MM.1S (cell line): ENCODE data around the gene SYNDIG1.

ENCODE experiments used
- DNase-seq: peaks from one replicate; pipeline ENCODE4 v3.0.0-alpha.2; 2015
- H2AFZ ChIP-seq: fragments of 300-600 bp; sonication (generic); 2 replicates; pipeline ENCODE4 v1.6.0; 2016; ENCODE audit warnings: antibody characterized with exemption, low read length
- H3F3A ChIP-seq: fragments of 300-600 bp; sonication (generic); 2 replicates; pipeline ENCODE4 v1.6.1; 2016; ENCODE audit warnings: mild to moderate bottlenecking, antibody characterized with exemption, low read length, moderate library complexity, mixed read lengths; ENCODE audit not compliant: insufficient read depth
- H3K27ac ChIP-seq: fragments of 300-600 bp; sonication (generic); 2 replicates; pipeline ENCODE4 v1.5.1; 2016; ENCODE audit warnings: mild to moderate bottlenecking, low read length
- H3K27me3 ChIP-seq: fragments of 300-600 bp; sonication (generic); replicated peaks from 2 replicates; pipeline ENCODE4 v1.6.0; 2016; ENCODE audit warnings: low read length; ENCODE audit not compliant: insufficient read depth
- H3K36me3 ChIP-seq: fragments of 300-600 bp; sonication (generic); replicated peaks from 2 replicates; pipeline ENCODE4 v1.6.1; 2016; ENCODE audit warnings: mild to moderate bottlenecking, low read length, mixed read lengths; ENCODE audit not compliant: insufficient read depth
- H3K4me1 ChIP-seq: fragments of 300-600 bp; sonication (generic); 2 replicates; pipeline ENCODE4 v1.6.1; 2016; ENCODE audit warnings: low read length, mixed read lengths
- H3K4me2 ChIP-seq: fragments of 300-600 bp; sonication (generic); 2 replicates; pipeline ENCODE4 v1.6.0; 2016; ENCODE audit warnings: low read depth, low read length
- H3K4me3 ChIP-seq: fragments of 300-600 bp; sonication (generic); 2 replicates; pipeline ENCODE4 v1.5.1; 2016; ENCODE audit warnings: low read length, mixed read lengths
- H3K79me2 ChIP-seq: fragments of 300-600 bp; sonication (generic); 2 replicates; pipeline ENCODE4 v1.6.1; 2016; ENCODE audit warnings: mixed run types, low read length, mixed read lengths
- H3K9ac ChIP-seq: fragments of 300-600 bp; sonication (generic); 2 replicates; pipeline ENCODE4 v1.6.1; 2016; ENCODE audit warnings: low read length, mixed read lengths
- H3K9me2 ChIP-seq: fragments of 300-600 bp; sonication (generic); replicated peaks from 2 replicates; pipeline ENCODE4 v1.6.1; 2016; ENCODE audit warnings: mild to moderate bottlenecking, low read length, mixed read lengths; ENCODE audit not compliant: insufficient read depth
- H3K9me3 ChIP-seq: fragments of 300-600 bp; sonication (generic); replicated peaks from 2 replicates; pipeline ENCODE4 v1.6.1; 2016; ENCODE audit warnings: mild to moderate bottlenecking, low read length, mixed read lengths; ENCODE audit not compliant: insufficient read depth
- H4K20me1 ChIP-seq: fragments of 300-600 bp; sonication (generic); 2 replicates; pipeline ENCODE4 v1.6.1; 2016; ENCODE audit warnings: mild to moderate bottlenecking, low read length, moderate library complexity, mixed read lengths; ENCODE audit not compliant: insufficient read depth
- EZH2 ChIP-seq: fragments of 300-600 bp; sonication (generic); optimal IDR thresholded peaks from 2 replicates; pipeline ENCODE3; 2017; ENCODE audit warnings: low read depth, mild to moderate bottlenecking, antibody characterized with exemption, low read length, mixed read lengths
- EZH2phosphoT487 ChIP-seq: fragments of 300-600 bp; sonication (generic); IDR thresholded peaks from 2 replicates; pipeline ENCODE4 v1.6.1; 2018; ENCODE audit warnings: antibody characterized with exemption, low read length
- TF ChIP-seq, protein P1 (sequence below): fragments of 300-600 bp; sonication (generic); IDR thresholded peaks from 2 replicates; pipeline ENCODE4 v1.5.1; 2016; ENCODE audit warnings: antibody characterized with exemption, low read length, mixed read lengths

SYNDIG1 gene

DNA sequence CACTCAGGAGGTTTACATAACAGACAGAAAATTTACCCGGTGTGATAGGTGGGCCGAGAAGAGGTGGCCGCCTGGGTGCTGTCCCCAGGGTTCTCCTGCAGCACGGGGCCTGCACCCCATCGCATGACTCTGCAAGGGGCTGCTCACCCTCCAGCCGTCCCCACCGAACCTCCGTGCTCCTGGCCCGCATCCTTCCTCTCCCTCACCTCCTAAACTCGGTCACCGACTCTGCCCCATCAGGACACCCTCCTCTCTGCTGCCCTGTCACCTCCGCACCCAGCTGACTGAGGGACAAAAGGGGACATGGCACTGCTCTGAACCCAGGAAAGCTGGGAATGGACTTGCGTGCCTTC is 147.6 kb downstream of the SYNDIG1 start:
- no peak for DNase-seq
- H3K36me3 ChIP-seq, result no peaks in the 10 kb centered on the region
- H3K4me2 ChIP-seq, result no peak overlapping the region
- no peaks in the 10 kb centered on the region for H3K9me2 ChIP-seq
- no peaks in the 10 kb centered on the region for H3K4me1 ChIP-seq
- no peak overlapping the region for H3K9ac ChIP-seq
- no peaks in the 10 kb centered on the region for H3F3A ChIP-seq
- no peaks in the 10 kb centered on the region for H3K9me3 ChIP-seq
- no peak overlapping the region for H3K4me3 ChIP-seq
- H4K20me1 ChIP-seq, result no peaks in the 10 kb centered on the region
- no peak overlapping the region for H2AFZ ChIP-seq
- no peaks in the 10 kb centered on the region for H3K27me3 ChIP-seq
- H3K27ac ChIP-seq, result no peak overlapping the region
- no peaks in the 10 kb centered on the region for H3K79me2 ChIP-seq
- TF ChIP-seq EZH2 (no peak), EZH2phosphoT487 (no peak)
- TF ChIP-seq, protein P1, sequence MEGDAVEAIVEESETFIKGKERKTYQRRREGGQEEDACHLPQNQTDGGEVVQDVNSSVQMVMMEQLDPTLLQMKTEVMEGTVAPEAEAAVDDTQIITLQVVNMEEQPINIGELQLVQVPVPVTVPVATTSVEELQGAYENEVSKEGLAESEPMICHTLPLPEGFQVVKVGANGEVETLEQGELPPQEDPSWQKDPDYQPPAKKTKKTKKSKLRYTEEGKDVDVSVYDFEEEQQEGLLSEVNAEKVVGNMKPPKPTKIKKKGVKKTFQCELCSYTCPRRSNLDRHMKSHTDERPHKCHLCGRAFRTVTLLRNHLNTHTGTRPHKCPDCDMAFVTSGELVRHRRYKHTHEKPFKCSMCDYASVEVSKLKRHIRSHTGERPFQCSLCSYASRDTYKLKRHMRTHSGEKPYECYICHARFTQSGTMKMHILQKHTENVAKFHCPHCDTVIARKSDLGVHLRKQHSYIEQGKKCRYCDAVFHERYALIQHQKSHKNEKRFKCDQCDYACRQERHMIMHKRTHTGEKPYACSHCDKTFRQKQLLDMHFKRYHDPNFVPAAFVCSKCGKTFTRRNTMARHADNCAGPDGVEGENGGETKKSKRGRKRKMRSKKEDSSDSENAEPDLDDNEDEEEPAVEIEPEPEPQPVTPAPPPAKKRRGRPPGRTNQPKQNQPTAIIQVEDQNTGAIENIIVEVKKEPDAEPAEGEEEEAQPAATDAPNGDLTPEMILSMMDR, result no peak

DNA sequence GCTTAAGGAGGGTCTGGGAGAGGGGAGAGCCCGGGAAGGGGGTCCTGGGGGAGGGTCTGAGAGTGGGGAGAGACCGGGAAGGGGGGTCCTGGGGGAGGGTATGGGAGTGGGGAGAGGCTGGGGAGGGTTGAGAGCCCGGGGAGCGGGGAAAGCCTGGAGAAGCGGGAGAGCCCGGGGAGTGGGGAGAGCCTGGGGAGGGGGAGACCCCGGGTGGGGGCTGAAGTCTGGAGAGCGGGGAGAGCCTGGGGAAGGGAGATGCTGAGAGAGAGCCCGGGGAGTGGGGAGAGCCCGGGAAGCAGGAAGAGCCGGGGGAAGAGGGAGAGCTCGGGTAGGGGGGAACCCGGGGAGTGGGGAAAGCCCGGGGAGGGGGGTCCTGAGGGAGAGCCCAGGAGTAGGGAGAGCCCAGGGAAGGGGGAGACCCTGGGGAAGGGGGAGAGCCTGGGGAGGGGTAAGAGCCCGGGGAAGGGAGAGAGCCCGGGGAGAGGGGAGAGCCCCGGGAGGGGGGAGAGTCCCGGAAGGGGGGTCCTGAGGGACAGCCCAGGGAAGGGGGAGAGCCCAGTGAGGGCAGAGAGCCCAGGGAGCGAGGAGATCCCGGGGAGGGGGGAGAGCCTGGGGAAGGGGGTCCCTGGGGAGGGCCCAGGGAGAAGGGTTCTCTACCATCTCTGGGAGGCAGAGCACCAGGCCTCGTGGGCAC is 148.5 kb downstream of the SYNDIG1 start:
- no peak for DNase-seq
- Histone ChIP-seq H3K79me2 (no peaks in the 10 kb centered on the region), H3F3A (no peaks in the 10 kb centered on the region), H3K4me1 (no peaks in the 10 kb centered on the region), H3K27me3 (no peaks in the 10 kb centered on the region), H4K20me1 (no peaks in the 10 kb centered on the region), H3K4me2 (no peak overlapping the region), H3K27ac (no peak overlapping the region), H3K9me3 (no peaks in the 10 kb centered on the region), H3K4me3 (no peak overlapping the region), H3K9ac (no peak overlapping the region), H2AFZ (no peak overlapping the region), H3K36me3 (no peaks in the 10 kb centered on the region), H3K9me2 (no peaks in the 10 kb centered on the region)
- TF ChIP-seq EZH2phosphoT487 (no peak), EZH2 (no peak)
- TF ChIP-seq, protein P1, result no peak

GRCh38 chr20:24618739-24619138 is 149.3 kb downstream of the SYNDIG1 start:
- Histone ChIP-seq H3K79me2 (no peaks in the 10 kb centered on the region), H2AFZ (no peak overlapping the region), H3K9ac (no peak overlapping the region), H3K27ac (no peak overlapping the region), H3K9me2 (no peaks in the 10 kb centered on the region), H3K4me2 (no peak overlapping the region), H4K20me1 (no peaks in the 10 kb centered on the region), H3K9me3 (no peaks in the 10 kb centered on the region), H3K36me3 (no peaks in the 10 kb centered on the region), H3K4me3 (no peak overlapping the region), H3K4me1 (no peaks in the 10 kb centered on the region), H3F3A (no peaks in the 10 kb centered on the region), H3K27me3 (no peaks in the 10 kb centered on the region)
- TF ChIP-seq, protein P1, result no peak
- TF ChIP-seq EZH2phosphoT487 (no peak), EZH2 (no peak)
- no peak for DNase-seq
